22Rv1 (cell line): ENCODE measurements around the gene FHIT.

Experiments used
- ZFX ChIP-seq: fragments of 450-650 bp; IDR thresholded peaks from 2 replicates; pipeline ENCODE4 v1.6.1; 2017; ENCODE audit warnings: antibody characterized with exemption, borderline replicate concordance
- TF ChIP-seq, protein P1 (sequence below): fragments of 450-650 bp; IDR thresholded peaks from 2 replicates; pipeline ENCODE4 v1.5.1; 2017; ENCODE audit warnings: mild to moderate bottlenecking

- TF ChIP-seq, protein P1, sequence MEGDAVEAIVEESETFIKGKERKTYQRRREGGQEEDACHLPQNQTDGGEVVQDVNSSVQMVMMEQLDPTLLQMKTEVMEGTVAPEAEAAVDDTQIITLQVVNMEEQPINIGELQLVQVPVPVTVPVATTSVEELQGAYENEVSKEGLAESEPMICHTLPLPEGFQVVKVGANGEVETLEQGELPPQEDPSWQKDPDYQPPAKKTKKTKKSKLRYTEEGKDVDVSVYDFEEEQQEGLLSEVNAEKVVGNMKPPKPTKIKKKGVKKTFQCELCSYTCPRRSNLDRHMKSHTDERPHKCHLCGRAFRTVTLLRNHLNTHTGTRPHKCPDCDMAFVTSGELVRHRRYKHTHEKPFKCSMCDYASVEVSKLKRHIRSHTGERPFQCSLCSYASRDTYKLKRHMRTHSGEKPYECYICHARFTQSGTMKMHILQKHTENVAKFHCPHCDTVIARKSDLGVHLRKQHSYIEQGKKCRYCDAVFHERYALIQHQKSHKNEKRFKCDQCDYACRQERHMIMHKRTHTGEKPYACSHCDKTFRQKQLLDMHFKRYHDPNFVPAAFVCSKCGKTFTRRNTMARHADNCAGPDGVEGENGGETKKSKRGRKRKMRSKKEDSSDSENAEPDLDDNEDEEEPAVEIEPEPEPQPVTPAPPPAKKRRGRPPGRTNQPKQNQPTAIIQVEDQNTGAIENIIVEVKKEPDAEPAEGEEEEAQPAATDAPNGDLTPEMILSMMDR = no peak
- no peak for TF ChIP-seq ZFX
Observed at GRCh38 chr3:60775985-60776384, 475.3 kb downstream of the FHIT start.
